Measurements from ENCODE around the gene DEAF1.
"Not testable (repeated sequence)": the region's sequence is repeated elsewhere in the genome, so short reads cannot be mapped to it uniquely, and the experiment has no call there.

- TF ChIP-seq CTCF (optimal IDR thresholded peaks at IDR 0.05 in 1 of 3, IDR thresholded peaks at IDR 0.05 in 1 of 3, conservative IDR thresholded peaks at IDR 0.05 in 1 of 3; ENCODE audit: extremely low read depth in 1 of 3, insufficient read depth in 2 of 3, low read length in 3 of 3); EZH2 (IDR thresholded peaks at IDR 0.05; ENCODE audit: low read length): not testable (repeated sequence)
These were observed 39.5 kb upstream of the DEAF1 start for GRCh38 chr11:734541-734940.

Data from keratinocyte (primary cell).